Measurements from ENCODE around the gene PCNX1.

Gene PCNX1

GRCh38 chr14:71130491-71131179 lies 223.4 kb downstream of the PCNX1 start:
- Histone ChIP-seq H3K4me3 (ENCODE audit: low read length) (no peak overlapping the region), H3F3A (ENCODE audit: control insufficient read depth, insufficient read depth) (no peaks in the 10 kb centered on the region), H3K4me2 (ENCODE audit: low read length) (no peak overlapping the region), H3K9me2 (replicated peaks; ENCODE audit: control insufficient read depth, low read length) (no peaks in the 10 kb centered on the region), H3K36me3 (ENCODE audit: control insufficient read depth, low read length) (no peaks in the 10 kb centered on the region), H3K9me3 (ENCODE audit: control insufficient read depth, insufficient read depth, low read length) (no peaks in the 10 kb centered on the region), H3K27me3 (ENCODE audit: control insufficient read depth, low read length) (no peaks in the 10 kb centered on the region), H3K27ac (ENCODE audit: low read depth, low read length) (no peak overlapping the region), H3K79me2 (ENCODE audit: control insufficient read depth, low read length) (no peaks in the 10 kb centered on the region), H3K4me1 (ENCODE audit: control insufficient read depth, low read length) (no peaks in the 10 kb centered on the region), H4K20me1 (ENCODE audit: control insufficient read depth, insufficient read depth, low read depth, low read length) (no peaks in the 10 kb centered on the region)
- no peak for TF ChIP-seq EZH2phosphoT487 (IDR thresholded peaks at IDR 0.05; ENCODE audit: borderline replicate concordance, low read length)
- TF ChIP-seq CTCF (IDR thresholded peaks at IDR 0.05; ENCODE audit: low read depth, low read length, poor library complexity, severe bottlenecking), result no peak

- H3K4me2 ChIP-seq (ENCODE audit: low read length), result no peak overlapping the region
- no peaks in the 10 kb centered on the region for H3K9me3 ChIP-seq (ENCODE audit: control insufficient read depth, insufficient read depth, low read length)
- H3K27ac ChIP-seq (ENCODE audit: low read depth, low read length), result no peak overlapping the region
- H3K9me2 ChIP-seq (replicated peaks; ENCODE audit: control insufficient read depth, low read length), result no peaks in the 10 kb centered on the region
- no peaks in the 10 kb centered on the region for H3K79me2 ChIP-seq (ENCODE audit: control insufficient read depth, low read length)
- no peaks in the 10 kb centered on the region for H3K27me3 ChIP-seq (ENCODE audit: control insufficient read depth, low read length)
- peaks cover 5% of the 10 kb centered on the region for H3K4me1 ChIP-seq (ENCODE audit: control insufficient read depth, low read length)
- H4K20me1 ChIP-seq (ENCODE audit: control insufficient read depth, insufficient read depth, low read depth, low read length), result no peaks in the 10 kb centered on the region
- no peaks in the 10 kb centered on the region for H3F3A ChIP-seq (ENCODE audit: control insufficient read depth, insufficient read depth)
- TF ChIP-seq EZH2phosphoT487 (IDR thresholded peaks at IDR 0.05; ENCODE audit: borderline replicate concordance, low read length), result no peak
- TF ChIP-seq CTCF (IDR thresholded peaks at IDR 0.05; ENCODE audit: low read depth, low read length, poor library complexity, severe bottlenecking), result no peak
- no peak overlapping the region for H3K4me3 ChIP-seq (ENCODE audit: low read length)
- H3K36me3 ChIP-seq (ENCODE audit: control insufficient read depth, low read length), result no peaks in the 10 kb centered on the region
Measured at GRCh38 chr14:71133296-71133695, 226.0 kb downstream of the PCNX1 start.

GRCh38 chr14:71135496-71135895 lies 228.2 kb downstream of the PCNX1 start:
- H3K9me2 ChIP-seq (replicated peaks; ENCODE audit: control insufficient read depth, low read length), result no peaks in the 10 kb centered on the region
- TF ChIP-seq EZH2phosphoT487 (IDR thresholded peaks at IDR 0.05; ENCODE audit: borderline replicate concordance, low read length), result no peak
- no peak for TF ChIP-seq CTCF (IDR thresholded peaks at IDR 0.05; ENCODE audit: low read depth, low read length, poor library complexity, severe bottlenecking)
- no peaks in the 10 kb centered on the region for H3F3A ChIP-seq (ENCODE audit: control insufficient read depth, insufficient read depth)
- H3K79me2 ChIP-seq (ENCODE audit: control insufficient read depth, low read length), result no peaks in the 10 kb centered on the region
- H3K27me3 ChIP-seq (ENCODE audit: control insufficient read depth, low read length), result no peaks in the 10 kb centered on the region
- no peak overlapping the region for H3K4me2 ChIP-seq (ENCODE audit: low read length)
- H3K9me3 ChIP-seq (ENCODE audit: control insufficient read depth, insufficient read depth, low read length), result no peaks in the 10 kb centered on the region
- H3K27ac ChIP-seq (ENCODE audit: low read depth, low read length), result no peak overlapping the region
- peaks cover 8% of the 10 kb centered on the region for H3K4me1 ChIP-seq (ENCODE audit: control insufficient read depth, low read length)
- no peaks in the 10 kb centered on the region for H4K20me1 ChIP-seq (ENCODE audit: control insufficient read depth, insufficient read depth, low read depth, low read length)
- no peak overlapping the region for H3K4me3 ChIP-seq (ENCODE audit: low read length)
- no peaks in the 10 kb centered on the region for H3K36me3 ChIP-seq (ENCODE audit: control insufficient read depth, low read length)

Measured in DOHH2 (cell line).